NOMO-1 treated with DMSO at 0.1 percent for 48 hours (cell line): ENCODE data around the gene YJEFN3.
A peak's percentile ranks its signal among the peaks of the same experiment; 100 is the strongest.

Experiments
- DNase-seq: peaks from one replicate; lab custom pipeline; 2025; ENCODE audit not compliant: unreplicated experiment; lab: John Stamatoyannopoulos, UW

YJEFN3 gene

GRCh38 chr19:19551853-19552192, 23.1 kb downstream of the YJEFN3 start:
- DNase-seq, result no peak

GRCh38 chr19:19552798-19553197, 24.1 kb downstream of the YJEFN3 start:
- DNase-seq, result no peak

- no peak for DNase-seq
These were observed 25.0 kb downstream of the YJEFN3 start for GRCh38 chr19:19553670-19554069.

- DNase-seq, result peak; percentile 27
These were observed 25.6 kb downstream of the YJEFN3 start for GRCh38 chr19:19554074-19555023.

- DNase-seq, result no peak
These were observed 29.3 kb downstream of the YJEFN3 start for GRCh38 chr19:19558055-19558454.

- DNase-seq, result no peak
These were observed 29.9 kb downstream of the YJEFN3 start for GRCh38 chr19:19558636-19559035.

GRCh38 chr19:19559931-19560330, 31.2 kb downstream of the YJEFN3 start:
- DNase-seq, result no peak

GRCh38 chr19:19561946-19562664, 33.4 kb downstream of the YJEFN3 start:
- no peak for DNase-seq

- no peak for DNase-seq
These were observed 34.1 kb downstream of the YJEFN3 start for GRCh38 chr19:19562665-19563347.

GRCh38 chr19:19563348-19563848, 34.7 kb downstream of the YJEFN3 start:
- no peak for DNase-seq

GRCh38 chr19:19566306-19566705, 37.6 kb downstream of the YJEFN3 start:
- DNase-seq, result no peak

- no peak for DNase-seq
These were observed 38.7 kb downstream of the YJEFN3 start for GRCh38 chr19:19567391-19567790.

- no peak for DNase-seq
These were observed 40.4 kb downstream of the YJEFN3 start for GRCh38 chr19:19568802-19569756.

GRCh38 chr19:19570571-19570970, 41.9 kb downstream of the YJEFN3 start:
- no peak for DNase-seq

GRCh38 chr19:19571071-19571786, 42.5 kb downstream of the YJEFN3 start:
- no peak for DNase-seq

GRCh38 chr19:19575411-19575810, 46.7 kb downstream of the YJEFN3 start:
- DNase-seq, result no peak

GRCh38 chr19:19578252-19578651, 49.5 kb downstream of the YJEFN3 start:
- DNase-seq, result no peak

GRCh38 chr19:19579533-19580361, 51.0 kb downstream of the YJEFN3 start:
- no peak for DNase-seq

- DNase-seq, result no peak
These were observed 51.7 kb downstream of the YJEFN3 start for GRCh38 chr19:19580418-19580817.
